Activated naive CD8-positive, alpha-beta T cell (primary cell): ENCODE results near the gene TPT1.
"Not testable (repeated sequence)": the region's sequence is repeated elsewhere in the genome, so short reads cannot be mapped to it uniquely, and the experiment has no call there.

Experiments used
- H3K27ac Mint-ChIP-seq: one replicate; pipeline ENCODE4 v1.8.0; 2021; ENCODE audit warnings: mixed read lengths
- H3K27me3 Mint-ChIP-seq: one replicate; pipeline ENCODE4 v1.8.0; 2021; ENCODE audit warnings: mixed read lengths
- H3K36me3 Mint-ChIP-seq: one replicate; pipeline ENCODE4 v1.8.0; 2021; ENCODE audit warnings: mixed read lengths
- H3K4me1 Mint-ChIP-seq: one replicate; pipeline ENCODE4 v1.8.0; 2021; ENCODE audit warnings: low read depth, mixed read lengths
- H3K4me3 Mint-ChIP-seq: one replicate; pipeline ENCODE4 v1.8.0; 2021; ENCODE audit warnings: mild to moderate bottlenecking, mixed read lengths
- H3K9me3 Mint-ChIP-seq: one replicate; pipeline ENCODE4 v1.8.0; 2021; ENCODE audit warnings: low read depth, mixed read lengths

Gene TPT1

DNA sequence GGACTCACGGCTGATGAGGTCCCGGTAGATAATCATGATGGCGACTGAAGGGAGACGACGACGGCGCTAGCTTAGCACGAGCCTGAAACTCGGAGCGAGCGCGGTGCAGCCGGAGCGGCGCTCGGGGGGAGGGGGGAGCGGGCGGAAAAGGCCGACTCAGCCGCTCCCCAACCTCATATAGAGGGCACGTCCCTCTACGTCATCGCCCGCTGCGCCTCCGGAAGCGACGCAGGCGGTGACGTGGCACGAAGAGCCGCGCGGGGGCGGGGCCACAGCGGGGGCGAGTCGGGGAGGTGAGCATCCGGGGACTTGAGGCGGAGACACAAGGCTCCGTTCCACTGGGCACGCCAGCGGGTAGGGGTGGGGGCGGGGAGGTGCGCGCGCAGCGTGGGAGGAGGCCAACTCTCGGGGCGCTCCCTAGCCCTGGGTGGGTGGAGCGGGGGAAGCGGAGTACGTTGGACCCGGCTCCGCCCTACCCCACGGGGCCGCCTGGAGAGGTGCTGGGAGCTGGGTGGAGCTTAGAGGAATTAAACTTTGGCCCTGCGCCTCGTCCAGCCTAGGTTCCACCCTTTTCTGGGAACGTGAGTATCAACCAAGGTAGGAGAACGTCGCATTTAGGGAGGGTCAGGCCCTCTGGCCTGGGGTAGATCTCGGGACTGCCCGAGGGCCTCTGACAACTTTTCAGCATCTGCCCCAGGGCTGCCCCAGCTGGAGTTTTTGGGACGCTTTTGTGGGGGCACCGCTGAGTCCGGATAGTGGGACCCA lies at the start of gene TPT1:
Gene TPT1 (minus strand): TSS at position 150 of the 765 bp plus-strand sequence. CDS start 114 bp downstream, at position 36.
- H3K4me1 Mint-ChIP-seq = peaks cover 51% of the 10 kb centered on the region
- H3K27me3 Mint-ChIP-seq = no peaks in the 10 kb centered on the region
- H3K27ac Mint-ChIP-seq = peak within 1 kb of the TSS; percentile 100
- no peaks in the 10 kb centered on the region for H3K9me3 Mint-ChIP-seq
- H3K36me3 Mint-ChIP-seq = peaks cover 32% of the 10 kb centered on the region
- H3K4me3 Mint-ChIP-seq = peak within 1 kb of the TSS; percentile 99

GRCh38 chr13:45390348-45390747 lies 49.4 kb upstream of the TPT1 start:
- H3K27me3 Mint-ChIP-seq, H3K4me3 Mint-ChIP-seq, H3K9me3 Mint-ChIP-seq: not testable (repeated sequence)
- H3K27ac Mint-ChIP-seq = peak overlapping the region; percentile 46
- peaks cover 21% of the 10 kb centered on the region for H3K4me1 Mint-ChIP-seq
- peaks cover 15% of the 10 kb centered on the region for H3K36me3 Mint-ChIP-seq

DNA sequence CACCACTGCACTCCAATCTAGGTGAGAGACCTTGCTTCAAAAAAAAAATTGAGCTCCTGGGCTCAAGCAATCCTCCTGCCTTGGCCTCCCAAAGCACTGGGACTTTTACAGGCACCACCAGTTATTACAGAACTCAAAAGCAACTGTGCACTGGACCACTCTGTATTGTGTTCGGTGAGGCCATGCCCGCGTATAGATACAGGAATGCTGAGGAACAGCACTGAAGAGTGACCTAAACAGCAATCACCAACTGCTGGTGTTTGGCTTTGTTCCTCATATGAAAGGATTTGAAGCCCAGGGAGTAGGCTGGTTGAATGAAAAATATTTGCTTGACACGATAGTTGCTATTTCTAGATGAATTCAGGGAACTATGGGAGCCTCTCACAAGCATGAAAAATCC lies 47.7 kb upstream of the TPT1 start:
- no peak overlapping the region for H3K27ac Mint-ChIP-seq
- no peaks in the 10 kb centered on the region for H3K9me3 Mint-ChIP-seq
- no peak overlapping the region for H3K4me3 Mint-ChIP-seq
- peaks cover 6% of the 10 kb centered on the region for H3K4me1 Mint-ChIP-seq
- no peaks in the 10 kb centered on the region for H3K27me3 Mint-ChIP-seq
- H3K36me3 Mint-ChIP-seq = peaks cover 22% of the 10 kb centered on the region

- H3K27me3 Mint-ChIP-seq, H3K4me3 Mint-ChIP-seq, H3K9me3 Mint-ChIP-seq, H3K4me1 Mint-ChIP-seq: not testable (repeated sequence)
- Mint-ChIP-seq H3K36me3 (peaks cover 22% of the 10 kb centered on the region), H3K27ac (peak overlapping the region; percentile 10)
Observed at GRCh38 chr13:45386892-45387575, 46.1 kb upstream of the TPT1 start.

GRCh38 chr13:45385907-45386553 lies 45.0 kb upstream of the TPT1 start:
- Mint-ChIP-seq H3K27ac (no peak overlapping the region), H3K36me3 (peaks cover 22% of the 10 kb centered on the region), H3K4me1 (peaks cover 6% of the 10 kb centered on the region)

DNA sequence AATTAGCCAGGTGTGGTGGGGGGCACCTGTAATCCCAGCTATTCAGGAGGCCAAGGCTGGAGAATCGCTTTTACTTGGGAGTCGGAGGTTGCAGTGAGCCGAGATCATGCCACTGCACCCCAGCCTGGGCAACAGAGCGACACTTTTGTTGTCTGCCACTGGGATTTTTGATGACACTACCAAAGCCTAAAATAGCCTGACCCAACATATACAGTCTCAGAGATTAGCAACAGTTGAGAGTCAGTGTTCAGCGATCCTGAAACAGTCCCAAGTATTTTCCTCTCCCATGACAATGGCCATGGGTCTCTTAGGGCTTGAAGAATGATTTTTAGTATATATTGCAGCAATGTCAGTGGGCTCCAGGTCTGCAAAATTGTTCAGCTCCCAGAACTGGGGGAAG lies 44.3 kb upstream of the TPT1 start:
- H3K4me3 Mint-ChIP-seq = no peak overlapping the region
- no peak overlapping the region for H3K27ac Mint-ChIP-seq
- peaks cover 6% of the 10 kb centered on the region for H3K4me1 Mint-ChIP-seq

More at GRCh38 chr13:45385907-45386553, 45.0 kb upstream of the TPT1 start:
- no peak overlapping the region for H3K4me3 Mint-ChIP-seq
- H3K9me3 Mint-ChIP-seq = no peaks in the 10 kb centered on the region
- H3K27me3 Mint-ChIP-seq = no peaks in the 10 kb centered on the region

DNA sequence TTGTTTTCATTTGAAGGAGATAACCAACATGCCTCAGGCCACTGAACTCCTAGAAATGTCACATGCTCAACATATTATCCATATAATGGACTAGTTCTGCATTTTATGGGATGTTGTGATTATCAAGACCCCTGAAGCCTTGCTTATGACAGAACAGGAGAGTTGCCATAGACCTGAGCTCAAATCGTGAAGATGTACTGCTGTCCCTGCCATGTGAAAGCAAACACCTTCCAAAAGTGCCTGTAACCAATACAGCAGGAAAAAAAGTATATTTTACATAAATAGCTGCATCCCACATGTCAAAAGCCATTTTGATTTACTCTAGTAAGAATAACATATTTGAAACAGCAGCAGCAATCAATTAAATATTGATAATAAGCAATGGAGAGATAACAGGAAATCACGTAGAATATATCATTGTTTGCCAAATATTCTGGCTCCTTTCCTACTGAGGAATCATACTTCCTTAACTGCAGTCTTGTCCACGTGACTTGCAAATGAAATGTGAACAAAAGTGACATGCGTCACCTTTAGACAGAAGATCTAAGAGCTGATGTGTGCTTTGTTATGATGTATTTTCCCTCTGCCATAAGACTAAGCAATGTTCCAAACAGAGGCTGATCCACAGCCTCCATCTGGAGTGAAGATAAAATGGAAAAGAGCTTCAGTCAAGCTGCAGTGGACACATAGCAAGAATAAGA lies 43.6 kb upstream of the TPT1 start:
- peaks cover 17% of the 10 kb centered on the region for H3K36me3 Mint-ChIP-seq
- H3K4me1 Mint-ChIP-seq = peaks cover 6% of the 10 kb centered on the region
- H3K9me3 Mint-ChIP-seq = no peaks in the 10 kb centered on the region
- H3K27ac Mint-ChIP-seq = no peak overlapping the region
- no peak overlapping the region for H3K4me3 Mint-ChIP-seq
- no peaks in the 10 kb centered on the region for H3K27me3 Mint-ChIP-seq

More for the DNA sequence above, 44.3 kb upstream of the TPT1 start:
- Mint-ChIP-seq H3K27me3 (no peaks in the 10 kb centered on the region), H3K36me3 (peaks cover 19% of the 10 kb centered on the region), H3K9me3 (no peaks in the 10 kb centered on the region)

GRCh38 chr13:45382739-45383138 lies 41.8 kb upstream of the TPT1 start:
- H3K27ac Mint-ChIP-seq, H3K9me3 Mint-ChIP-seq, H3K4me3 Mint-ChIP-seq, H3K4me1 Mint-ChIP-seq, H3K27me3 Mint-ChIP-seq: not testable (repeated sequence)
- peaks cover 17% of the 10 kb centered on the region for H3K36me3 Mint-ChIP-seq

DNA sequence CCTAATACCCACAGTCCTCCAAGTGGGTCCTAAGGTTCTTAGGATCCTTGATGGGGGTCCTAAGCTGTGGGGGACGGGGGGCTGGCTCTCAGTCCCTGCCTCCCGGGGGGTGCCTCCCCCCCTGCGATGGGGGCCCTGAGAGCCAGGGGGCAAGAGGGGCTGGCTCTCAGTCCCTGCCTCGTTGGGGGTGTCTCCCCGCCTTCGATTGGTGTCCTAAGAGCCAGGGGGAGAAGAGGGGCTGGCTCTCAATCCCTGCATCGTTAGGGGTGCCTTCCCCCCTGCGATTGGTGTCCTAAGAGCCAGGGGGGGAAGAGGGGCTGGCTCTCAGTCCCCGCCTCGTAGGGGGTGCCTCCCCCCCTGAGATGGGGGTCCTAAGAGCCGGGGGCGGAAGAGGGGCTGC lies 40.2 kb upstream of the TPT1 start:
- Mint-ChIP-seq H3K4me3 (no peak overlapping the region), H3K27ac (no peak overlapping the region), H3K4me1 (no peaks in the 10 kb centered on the region), H3K36me3 (peaks cover 10% of the 10 kb centered on the region), H3K9me3 (no peaks in the 10 kb centered on the region), H3K27me3 (no peaks in the 10 kb centered on the region)

DNA sequence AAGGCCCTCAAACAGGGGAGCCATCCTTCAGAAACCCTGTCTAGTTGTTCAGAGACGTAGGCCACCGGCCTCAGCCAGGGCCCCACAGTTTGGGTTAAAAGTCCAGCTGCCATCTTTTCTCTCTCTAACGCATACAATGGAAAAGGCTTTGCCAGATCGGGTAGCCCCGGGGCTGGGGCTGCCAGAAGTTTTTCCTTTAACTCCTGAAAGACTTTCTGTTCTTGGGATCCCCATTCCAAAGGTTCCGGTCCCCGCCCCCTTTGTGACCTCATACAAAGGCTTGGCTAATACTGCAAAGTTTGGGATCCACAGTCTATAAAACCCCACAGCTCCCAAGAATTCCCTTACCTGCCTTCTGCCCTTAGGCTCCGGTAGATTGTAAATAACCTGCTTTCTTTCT lies 39.7 kb upstream of the TPT1 start:
- not testable (repeated sequence) for H3K27ac Mint-ChIP-seq, H3K27me3 Mint-ChIP-seq, H3K4me1 Mint-ChIP-seq, H3K4me3 Mint-ChIP-seq, H3K9me3 Mint-ChIP-seq
- H3K36me3 Mint-ChIP-seq = peaks cover 10% of the 10 kb centered on the region

- not testable (repeated sequence) for H3K4me3 Mint-ChIP-seq, H3K4me1 Mint-ChIP-seq, H3K27ac Mint-ChIP-seq, H3K9me3 Mint-ChIP-seq, H3K36me3 Mint-ChIP-seq, H3K27me3 Mint-ChIP-seq
Observed at GRCh38 chr13:45379516-45379915, 38.5 kb upstream of the TPT1 start.

- not testable (repeated sequence) for H3K4me3 Mint-ChIP-seq, H3K27ac Mint-ChIP-seq, H3K36me3 Mint-ChIP-seq, H3K9me3 Mint-ChIP-seq, H3K4me1 Mint-ChIP-seq, H3K27me3 Mint-ChIP-seq
Observed at GRCh38 chr13:45378786-45379185, 37.8 kb upstream of the TPT1 start.

DNA sequence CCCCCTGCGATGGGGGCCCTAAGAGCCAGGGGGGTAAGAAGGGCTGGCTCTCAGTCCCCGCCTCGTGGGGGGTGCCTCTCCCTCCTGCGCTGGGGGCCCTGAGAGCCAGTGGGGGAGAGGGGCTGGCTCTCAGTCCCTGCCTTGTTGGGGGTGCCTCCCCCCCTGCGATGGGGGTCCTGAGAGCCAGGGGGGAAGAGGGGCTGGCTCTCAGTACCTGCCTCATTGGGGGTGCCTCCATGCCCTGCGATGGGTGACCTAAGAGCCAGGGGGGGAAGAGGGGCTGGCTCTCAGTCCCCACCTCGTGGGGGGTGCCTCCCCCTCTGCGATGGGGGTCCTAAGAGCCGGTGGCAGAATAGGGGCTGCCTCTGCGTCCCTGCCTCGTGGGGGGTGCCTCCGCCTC lies 36.3 kb upstream of the TPT1 start:
- not testable (repeated sequence) for H3K36me3 Mint-ChIP-seq, H3K9me3 Mint-ChIP-seq, H3K27ac Mint-ChIP-seq, H3K4me3 Mint-ChIP-seq, H3K27me3 Mint-ChIP-seq, H3K4me1 Mint-ChIP-seq

- H3K9me3 Mint-ChIP-seq, H3K27ac Mint-ChIP-seq, H3K27me3 Mint-ChIP-seq, H3K4me3 Mint-ChIP-seq, H3K36me3 Mint-ChIP-seq, H3K4me1 Mint-ChIP-seq: not testable (repeated sequence)
Observed at GRCh38 chr13:45376651-45377050, 35.7 kb upstream of the TPT1 start.

DNA sequence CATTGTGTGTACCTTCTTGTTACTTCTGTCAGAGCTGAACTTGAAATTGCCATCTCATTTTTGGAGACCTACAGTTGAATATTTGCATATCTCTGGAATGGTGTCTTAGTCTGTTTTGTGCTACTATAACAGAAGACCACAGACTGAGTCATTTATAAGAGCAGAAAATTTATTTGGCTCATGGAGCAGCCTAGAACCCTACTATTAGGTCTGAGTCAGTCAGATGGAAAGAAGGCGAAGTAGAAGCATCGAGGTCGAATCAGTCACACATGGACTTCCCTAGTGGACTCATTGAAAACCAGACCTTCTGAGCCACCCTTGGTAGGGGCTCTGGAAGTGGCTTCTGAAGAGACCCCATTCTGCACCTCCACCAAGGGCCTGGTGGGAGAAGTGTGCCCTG lies 33.9 kb upstream of the TPT1 start:
- H3K36me3 Mint-ChIP-seq = peaks cover 1% of the 10 kb centered on the region
- H3K27ac Mint-ChIP-seq = no peak overlapping the region
- peaks cover 11% of the 10 kb centered on the region for H3K4me1 Mint-ChIP-seq
- no peak overlapping the region for H3K4me3 Mint-ChIP-seq
- no peaks in the 10 kb centered on the region for H3K9me3 Mint-ChIP-seq
- no peaks in the 10 kb centered on the region for H3K27me3 Mint-ChIP-seq
